Activated B cell treated with CpG ODN at 0.5 μM for 24 hours (primary cell): ENCODE results near the gene CHCHD3. TPM values are rescaled to one million over a fixed set of nuclear protein-coding genes. Genes with fewer than 3 reads are reported as not detected.

Source experiments
- ATAC-seq: fragments of 200-7000 bp; cut with Tn5 transposase; one replicate; pipeline ENCODE4 v1.10.0; 2021; ENCODE audit warnings: low read depth, mild to moderate bottlenecking, moderate library complexity
- CTCF ChIA-PET: fragments of 350-600 bp; sonication (Branson Sonifier 250); formaldehyde crosslinking; loops from one replicate; lab custom pipeline; 2021; ENCODE audit warnings: antibody characterized with exemption; lab: Charles Lee
- POLR2A ChIA-PET: fragments of 350-600 bp; sonication (Branson Sonifier 250); formaldehyde crosslinking; loops from one replicate; lab custom pipeline; 2021; ENCODE audit warnings: antibody characterized with exemption; lab: Charles Lee
- DNase-seq: peaks from one replicate; pipeline ENCODE4 v3.0.0; 2022
- H3K27ac Mint-ChIP-seq: one replicate; pipeline ENCODE4 v1.8.0; 2020; ENCODE audit warnings: mixed read lengths
- H3K27me3 Mint-ChIP-seq: one replicate; pipeline ENCODE4 v1.8.0; 2021; ENCODE audit warnings: mixed read lengths
- H3K36me3 Mint-ChIP-seq: one replicate; pipeline ENCODE4 v1.8.0; 2021; ENCODE audit warnings: low read depth, mixed read lengths
- H3K4me1 Mint-ChIP-seq: one replicate; pipeline ENCODE4 v1.8.0; 2021; ENCODE audit warnings: mixed read lengths
- H3K4me3 Mint-ChIP-seq: one replicate; pipeline ENCODE4 v1.8.0; 2020; ENCODE audit warnings: mild to moderate bottlenecking, mixed read lengths
- H3K9me3 Mint-ChIP-seq: one replicate; pipeline ENCODE4 v1.8.0; 2020; ENCODE audit warnings: mixed read lengths
- intact Hi-C: fragments of 100-400 bp; cut with micrococcal nuclease; formaldehyde crosslinking; loops from one replicate; pipeline ENCODE4 v1.15.1; 2024
- total RNA-seq: library from RNA; stranded (reverse); gene quantifications from 2 replicates; pipeline ENCODE4 v1.2.3, GENCODE V29; 2022
- TF ChIP-seq, protein P1 (sequence below): fragments of 200-600 bp; IDR thresholded peaks from one replicate; pipeline ENCODE4 v1.8.0; 2022; ENCODE audit warnings: antibody characterized with exemption, mild to moderate bottlenecking

Gene CHCHD3
- total RNA-seq, 1 donor from 2014 or later, result 53.6 TPM

DNA sequence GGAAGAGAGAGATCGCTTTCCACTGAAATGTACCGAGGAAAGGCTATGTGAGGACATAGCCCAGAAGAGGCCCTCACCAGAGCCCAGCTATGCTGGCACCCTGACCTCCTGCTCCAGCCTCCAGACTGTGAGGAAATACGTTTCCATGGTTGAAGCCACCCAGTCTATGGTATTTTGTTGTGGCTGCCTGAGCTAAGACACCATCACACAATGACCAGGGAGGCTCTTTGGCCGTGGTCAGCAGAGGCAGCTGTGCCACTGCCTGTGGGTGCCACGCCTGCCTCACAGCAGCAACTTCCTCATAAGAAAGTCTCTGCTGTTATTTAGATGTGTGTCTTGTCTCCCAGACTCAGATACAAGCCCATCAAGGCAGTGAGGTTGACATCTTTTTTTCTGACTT lies 322.9 kb downstream of the CHCHD3 start:
- no peak for ATAC-seq

DNA sequence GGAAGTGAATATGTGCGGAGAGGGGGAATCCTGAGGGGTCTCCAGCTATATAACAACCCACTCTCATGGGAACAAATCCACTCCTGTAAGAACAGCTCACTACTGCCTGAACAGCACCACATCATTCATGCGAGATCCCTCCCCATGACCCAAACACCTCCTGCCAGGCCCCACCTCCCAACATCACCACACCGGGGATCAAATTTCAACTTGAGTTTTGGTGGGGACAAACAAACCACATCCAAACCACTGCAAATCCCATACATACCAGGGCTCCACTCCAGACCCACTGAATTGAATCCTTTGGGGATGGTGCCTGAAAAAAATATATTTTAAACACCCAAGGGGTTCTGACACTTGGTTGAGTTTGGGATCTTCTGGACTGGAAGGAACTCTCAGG lies 324.1 kb downstream of the CHCHD3 start:
- ChIA-PET POLR2A (no interaction called here), CTCF (no interaction called here)
- Mint-ChIP-seq H3K36me3 (no peaks in the 10 kb centered on the region), H3K27me3 (no peaks in the 10 kb centered on the region), H3K4me3 (no peak overlapping the region), H3K9me3 (no peaks in the 10 kb centered on the region), H3K27ac (no peak overlapping the region), H3K4me1 (no peaks in the 10 kb centered on the region)
- DNase-seq (no peak), ATAC-seq (no peak)
- TF ChIP-seq, protein P1, sequence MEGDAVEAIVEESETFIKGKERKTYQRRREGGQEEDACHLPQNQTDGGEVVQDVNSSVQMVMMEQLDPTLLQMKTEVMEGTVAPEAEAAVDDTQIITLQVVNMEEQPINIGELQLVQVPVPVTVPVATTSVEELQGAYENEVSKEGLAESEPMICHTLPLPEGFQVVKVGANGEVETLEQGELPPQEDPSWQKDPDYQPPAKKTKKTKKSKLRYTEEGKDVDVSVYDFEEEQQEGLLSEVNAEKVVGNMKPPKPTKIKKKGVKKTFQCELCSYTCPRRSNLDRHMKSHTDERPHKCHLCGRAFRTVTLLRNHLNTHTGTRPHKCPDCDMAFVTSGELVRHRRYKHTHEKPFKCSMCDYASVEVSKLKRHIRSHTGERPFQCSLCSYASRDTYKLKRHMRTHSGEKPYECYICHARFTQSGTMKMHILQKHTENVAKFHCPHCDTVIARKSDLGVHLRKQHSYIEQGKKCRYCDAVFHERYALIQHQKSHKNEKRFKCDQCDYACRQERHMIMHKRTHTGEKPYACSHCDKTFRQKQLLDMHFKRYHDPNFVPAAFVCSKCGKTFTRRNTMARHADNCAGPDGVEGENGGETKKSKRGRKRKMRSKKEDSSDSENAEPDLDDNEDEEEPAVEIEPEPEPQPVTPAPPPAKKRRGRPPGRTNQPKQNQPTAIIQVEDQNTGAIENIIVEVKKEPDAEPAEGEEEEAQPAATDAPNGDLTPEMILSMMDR, result no peak
- intact Hi-C loops, result no loop called here

More for the DNA sequence above, 322.9 kb downstream of the CHCHD3 start:
- intact Hi-C loops, result no loop called here
- H3K4me1 Mint-ChIP-seq, result no peaks in the 10 kb centered on the region
- H3K4me3 Mint-ChIP-seq, result no peak overlapping the region
- H3K27ac Mint-ChIP-seq, result no peak overlapping the region
- H3K36me3 Mint-ChIP-seq, result no peaks in the 10 kb centered on the region
- H3K9me3 Mint-ChIP-seq, result no peaks in the 10 kb centered on the region
- no peaks in the 10 kb centered on the region for H3K27me3 Mint-ChIP-seq
- ChIA-PET CTCF (no interaction called here), POLR2A (no interaction called here)
- TF ChIP-seq, protein P1, result no peak
- no peak for DNase-seq

DNA sequence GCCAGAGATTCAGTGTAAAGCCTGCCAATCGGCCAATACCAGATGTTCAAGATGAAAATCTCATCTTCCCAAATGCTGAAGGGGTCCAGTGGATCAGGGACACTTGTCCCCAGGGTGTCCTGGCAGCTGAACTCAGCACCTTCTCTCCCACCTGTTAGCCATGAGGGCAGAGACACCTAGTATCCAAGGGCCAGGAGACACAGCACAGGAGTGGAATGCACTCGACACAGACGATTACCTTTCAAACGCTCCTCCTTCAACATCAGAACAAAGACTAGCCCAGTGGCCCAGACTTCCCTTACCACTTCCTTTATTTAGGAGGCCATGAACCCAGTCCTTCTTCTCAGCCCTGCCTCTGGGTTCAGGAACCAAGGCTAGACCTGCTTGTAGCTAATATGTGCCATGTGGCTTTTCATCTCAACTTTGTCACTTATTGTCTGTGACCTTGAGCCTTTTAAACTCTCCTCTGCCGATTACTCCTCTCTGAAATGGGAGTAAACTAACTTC lies 325.4 kb downstream of the CHCHD3 start:
- H3K9me3 Mint-ChIP-seq, result no peaks in the 10 kb centered on the region
- ChIA-PET POLR2A (no interaction called here), CTCF (no interaction called here)
- intact Hi-C loops, result no loop called here
- no peaks in the 10 kb centered on the region for H3K36me3 Mint-ChIP-seq
- H3K4me3 Mint-ChIP-seq, result no peak overlapping the region
- H3K27me3 Mint-ChIP-seq, result no peaks in the 10 kb centered on the region
- H3K27ac Mint-ChIP-seq, result no peak overlapping the region
- TF ChIP-seq, protein P1, result no peak
- H3K4me1 Mint-ChIP-seq, result no peaks in the 10 kb centered on the region
- no peak for DNase-seq
- no peak for ATAC-seq

DNA sequence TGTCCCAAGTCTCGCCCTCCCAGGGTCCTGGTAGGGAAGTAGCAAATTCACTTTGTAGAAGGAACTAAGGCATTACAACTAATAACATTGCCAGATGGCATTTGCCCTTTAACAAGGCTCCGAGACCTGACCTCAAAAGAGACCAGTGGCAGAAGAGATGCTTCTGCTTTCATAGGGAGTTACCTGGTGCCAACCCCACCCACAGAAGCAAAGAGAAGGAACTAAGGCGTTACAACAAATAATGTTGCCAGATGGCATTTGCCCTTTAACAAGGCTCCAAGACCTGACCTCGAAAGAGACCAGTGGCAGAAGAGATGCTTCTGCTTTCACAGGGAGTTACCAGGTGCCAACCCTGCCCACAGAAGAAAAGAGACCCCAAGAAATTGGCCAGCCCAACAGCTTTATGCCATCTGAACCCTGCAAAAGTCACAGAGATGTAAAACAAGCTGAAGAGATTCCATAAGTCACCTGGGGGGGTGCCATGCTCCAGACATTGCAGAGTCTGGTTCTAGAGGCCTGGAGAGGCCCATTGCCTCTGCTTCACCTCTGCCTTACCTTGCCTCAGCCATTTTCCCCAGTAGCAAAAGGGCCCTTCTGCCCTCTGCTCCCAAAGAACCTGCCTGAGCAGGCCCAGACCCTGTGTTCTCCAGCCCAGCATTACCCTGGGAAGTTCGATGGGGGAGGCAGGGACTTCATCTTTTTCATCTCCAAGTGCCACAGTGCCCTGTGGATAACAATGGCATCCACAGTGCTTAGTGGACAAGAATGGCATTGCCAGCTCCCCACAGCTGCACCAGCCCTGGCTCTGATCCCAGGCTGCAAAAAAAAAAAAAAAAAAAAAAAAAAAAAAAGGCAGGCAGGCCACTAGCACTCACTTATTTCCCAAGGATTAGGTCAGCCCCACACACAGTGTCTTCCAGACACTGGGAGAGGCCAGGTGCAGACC lies 326.1 kb downstream of the CHCHD3 start:
- Mint-ChIP-seq H3K4me3 (no peak overlapping the region), H3K27ac (no peak overlapping the region), H3K27me3 (no peaks in the 10 kb centered on the region), H3K4me1 (no peaks in the 10 kb centered on the region), H3K36me3 (no peaks in the 10 kb centered on the region), H3K9me3 (no peaks in the 10 kb centered on the region)
- intact Hi-C loops, result no loop called here
- DNase-seq, result no peak
- CTCF ChIA-PET, result no interaction called here
- no peak for ATAC-seq
- TF ChIP-seq, protein P1, result no peak
- POLR2A ChIA-PET, result no interaction called here

DNA sequence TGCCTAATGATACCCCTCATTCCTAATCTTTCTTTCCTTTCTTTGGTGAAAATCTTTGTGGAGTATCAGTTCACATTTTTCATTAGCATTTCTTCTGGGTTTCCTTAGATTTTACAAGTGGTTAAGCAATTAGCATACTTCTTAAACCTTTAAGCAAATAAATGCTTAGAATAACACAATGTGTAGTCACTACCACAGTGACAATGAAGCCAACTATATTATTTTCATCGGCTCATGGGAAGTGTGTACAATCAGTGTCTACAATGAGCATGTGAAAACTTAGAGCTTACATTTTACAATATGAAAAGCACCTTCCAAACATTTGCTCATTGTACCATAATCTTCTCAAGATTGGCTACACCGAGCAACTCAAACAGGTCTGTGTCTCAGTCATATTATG lies 329.5 kb downstream of the CHCHD3 start:
- H3K36me3 Mint-ChIP-seq, result no peaks in the 10 kb centered on the region
- no peak overlapping the region for H3K4me3 Mint-ChIP-seq
- H3K27me3 Mint-ChIP-seq, result no peaks in the 10 kb centered on the region
- H3K27ac Mint-ChIP-seq, result no peak overlapping the region
- ATAC-seq (no peak), DNase-seq (no peak)
- no peaks in the 10 kb centered on the region for H3K4me1 Mint-ChIP-seq
- ChIA-PET POLR2A (no interaction called here), CTCF (no interaction called here)
- TF ChIP-seq, protein P1, result no peak
- no peaks in the 10 kb centered on the region for H3K9me3 Mint-ChIP-seq
- intact Hi-C loops, result no loop called here
